Activated T-cell treated with anti-CD3 and anti-CD28 coated beads, Interleukin-2, amount 50 U/mL, for 4 hours (primary cell): Measurements from ENCODE around the gene NECTIN3. TPM values are rescaled to one million over a fixed set of nuclear protein-coding genes. Genes with fewer than 3 reads are reported as not detected.

Experiments used
- ATAC-seq, 2 donors: fragments of 200-7000 bp; cut with Tn5 transposase; one replicate each; pipeline ENCODE4 v1.10.0; 2021
- DNase-seq: peaks from one replicate; pipeline ENCODE4 v3.0.0-alpha.2; 2020
- H3K27me3 Mint-ChIP-seq: one replicate; pipeline ENCODE4 v1.8.0; 2021; ENCODE audit warnings: low read depth, mixed read lengths
- H3K36me3 Mint-ChIP-seq: one replicate; pipeline ENCODE4 v1.8.0; 2022; ENCODE audit warnings: mixed read lengths; ENCODE audit not compliant: insufficient read depth
- H3K4me1 Mint-ChIP-seq: one replicate; pipeline ENCODE4 v1.8.0; 2021; ENCODE audit warnings: low read depth, mixed read lengths
- H3K4me3 Mint-ChIP-seq: one replicate; pipeline ENCODE4 v1.8.0; 2021; ENCODE audit warnings: mild to moderate bottlenecking, moderate library complexity, mixed read lengths
- H3K9me3 Mint-ChIP-seq: one replicate; pipeline ENCODE4 v1.8.0; 2021; ENCODE audit warnings: mixed read lengths
- total RNA-seq, 3 donors: library from RNA; stranded (reverse); gene quantifications; one replicate each; pipeline ENCODE4 v1.2.1, GENCODE V29; 2021

NECTIN3 gene
- total RNA-seq, 3 donors from 2014 or later, result 2.4 to 6.3 (median 6.1) TPM

- peaks cover 20% of the 10 kb centered on the region for H3K27me3 Mint-ChIP-seq
- no peak for DNase-seq
- no peak for ATAC-seq
- peaks cover 36% of the 10 kb centered on the region for H3K4me1 Mint-ChIP-seq
- peak overlapping the region; percentile 91 for H3K4me3 Mint-ChIP-seq
- H3K9me3 Mint-ChIP-seq, result no peaks in the 10 kb centered on the region
- no peaks in the 10 kb centered on the region for H3K36me3 Mint-ChIP-seq
These were observed 1.4 kb upstream of the NECTIN3 start for GRCh38 chr3:111069974-111070771.

- Mint-ChIP-seq H3K36me3 (no peaks in the 10 kb centered on the region), H3K4me1 (peaks cover 37% of the 10 kb centered on the region), H3K9me3 (no peaks in the 10 kb centered on the region), H3K27me3 (peaks cover 26% of the 10 kb centered on the region), H3K4me3 (peak overlapping the region; percentile 91)
- DNase-seq (peak; percentile 11), ATAC-seq (no peak)
These were observed 802 bp upstream of the NECTIN3 start for GRCh38 chr3:111070772-111071256.

GRCh38 chr3:111072031-111072921 is 660 bp downstream of the NECTIN3 start:
- peaks cover 37% of the 10 kb centered on the region for H3K4me1 Mint-ChIP-seq
- peak overlapping the region; percentile 91 for H3K4me3 Mint-ChIP-seq
- no peaks in the 10 kb centered on the region for H3K36me3 Mint-ChIP-seq
- peak; percentile 44 to 53 for ATAC-seq
- peak; percentile 12 for DNase-seq
- no peaks in the 10 kb centered on the region for H3K9me3 Mint-ChIP-seq
- H3K27me3 Mint-ChIP-seq, result peaks cover 27% of the 10 kb centered on the region

GRCh38 chr3:111073218-111073617 is 1.6 kb downstream of the NECTIN3 start:
- ATAC-seq (no peak), DNase-seq (no peak)
- Mint-ChIP-seq H3K36me3 (no peaks in the 10 kb centered on the region), H3K9me3 (no peaks in the 10 kb centered on the region), H3K4me3 (peak overlapping the region; percentile 91), H3K4me1 (peaks cover 37% of the 10 kb centered on the region), H3K27me3 (peaks cover 27% of the 10 kb centered on the region)

- H3K27me3 Mint-ChIP-seq, result peaks cover 27% of the 10 kb centered on the region
- DNase-seq (no peak), ATAC-seq (no peak)
- peaks cover 23% of the 10 kb centered on the region for H3K4me1 Mint-ChIP-seq
- H3K4me3 Mint-ChIP-seq, result no peak overlapping the region
- H3K36me3 Mint-ChIP-seq, result no peaks in the 10 kb centered on the region
- no peaks in the 10 kb centered on the region for H3K9me3 Mint-ChIP-seq
These were observed 5.1 kb downstream of the NECTIN3 start for GRCh38 chr3:111076732-111077131.

GRCh38 chr3:111077369-111077768 is 5.8 kb downstream of the NECTIN3 start:
- Mint-ChIP-seq H3K27me3 (peaks cover 27% of the 10 kb centered on the region), H3K4me1 (peaks cover 22% of the 10 kb centered on the region), H3K4me3 (no peak overlapping the region), H3K36me3 (no peaks in the 10 kb centered on the region), H3K9me3 (no peaks in the 10 kb centered on the region)
- no peak for ATAC-seq
- no peak for DNase-seq

GRCh38 chr3:111080413-111080812 is 8.8 kb downstream of the NECTIN3 start:
- ATAC-seq, result no peak
- Mint-ChIP-seq H3K4me3 (no peak overlapping the region), H3K36me3 (no peaks in the 10 kb centered on the region), H3K9me3 (no peaks in the 10 kb centered on the region), H3K27me3 (peaks cover 4% of the 10 kb centered on the region), H3K4me1 (no peaks in the 10 kb centered on the region)
- DNase-seq, result no peak

GRCh38 chr3:111081008-111081545 is 9.5 kb downstream of the NECTIN3 start:
- no peaks in the 10 kb centered on the region for H3K4me1 Mint-ChIP-seq
- no peaks in the 10 kb centered on the region for H3K36me3 Mint-ChIP-seq
- DNase-seq, result no peak
- no peaks in the 10 kb centered on the region for H3K9me3 Mint-ChIP-seq
- H3K27me3 Mint-ChIP-seq, result no peaks in the 10 kb centered on the region
- H3K4me3 Mint-ChIP-seq, result no peak overlapping the region
- no peak for ATAC-seq

- DNase-seq (no peak), ATAC-seq (no peak)
- no peak overlapping the region for H3K4me3 Mint-ChIP-seq
- H3K27me3 Mint-ChIP-seq, result no peaks in the 10 kb centered on the region
- no peaks in the 10 kb centered on the region for H3K36me3 Mint-ChIP-seq
- peaks cover 6% of the 10 kb centered on the region for H3K4me1 Mint-ChIP-seq
- no peaks in the 10 kb centered on the region for H3K9me3 Mint-ChIP-seq
These were observed 13.3 kb downstream of the NECTIN3 start for GRCh38 chr3:111084911-111085310.

GRCh38 chr3:111087924-111088469 is 16.4 kb downstream of the NECTIN3 start:
- Mint-ChIP-seq H3K4me3 (no peak overlapping the region), H3K9me3 (no peaks in the 10 kb centered on the region), H3K4me1 (peaks cover 6% of the 10 kb centered on the region), H3K27me3 (no peaks in the 10 kb centered on the region), H3K36me3 (no peaks in the 10 kb centered on the region)
- DNase-seq (no peak), ATAC-seq (no peak)

- DNase-seq (no peak), ATAC-seq (no peak)
- no peaks in the 10 kb centered on the region for H3K27me3 Mint-ChIP-seq
- H3K4me1 Mint-ChIP-seq, result peaks cover 5% of the 10 kb centered on the region
- H3K36me3 Mint-ChIP-seq, result no peaks in the 10 kb centered on the region
- peaks cover 7% of the 10 kb centered on the region for H3K9me3 Mint-ChIP-seq
- H3K4me3 Mint-ChIP-seq, result no peak overlapping the region
These were observed 25.0 kb downstream of the NECTIN3 start for GRCh38 chr3:111096487-111097209.

GRCh38 chr3:111103807-111104206 is 32.2 kb downstream of the NECTIN3 start:
- DNase-seq (no peak), ATAC-seq (no peak)
- Mint-ChIP-seq H3K4me3 (no peak overlapping the region), H3K9me3 (peaks cover 4% of the 10 kb centered on the region), H3K4me1 (peaks cover 2% of the 10 kb centered on the region), H3K36me3 (no peaks in the 10 kb centered on the region), H3K27me3 (no peaks in the 10 kb centered on the region)

GRCh38 chr3:111106993-111107661 is 35.5 kb downstream of the NECTIN3 start:
- no peak for DNase-seq
- no peak for ATAC-seq
- no peaks in the 10 kb centered on the region for H3K27me3 Mint-ChIP-seq
- no peak overlapping the region for H3K4me3 Mint-ChIP-seq
- H3K4me1 Mint-ChIP-seq, result no peaks in the 10 kb centered on the region
- H3K9me3 Mint-ChIP-seq, result peaks cover 4% of the 10 kb centered on the region
- peaks cover under 1% of the 10 kb centered on the region for H3K36me3 Mint-ChIP-seq
